H1 (cell line): Measurements from ENCODE around the gene DDX59. TPM values are rescaled to one million over a fixed set of nuclear protein-coding genes. Genes with fewer than 3 reads are reported as not detected.

ENCODE experiments used
- CTCF ChIA-PET: fragments of 300-600 bp; sonication (Branson Sonifier 250); formaldehyde crosslinking; loops from one replicate; lab custom pipeline; 2021; ENCODE audit not compliant: partially characterized antibody; lab: Charles Lee
- POLR2A ChIA-PET: fragments of 300-600 bp; sonication (Branson Sonifier 250); formaldehyde crosslinking; loops from one replicate; lab custom pipeline; 2021; ENCODE audit warnings: inconsistent platforms; ENCODE audit not compliant: partially characterized antibody; lab: Charles Lee
- DNase-seq, 2 experiments: peaks; one replicate each; pipeline versions ENCODE4 v3.0.0 to v3.0.0-alpha.2; 2010 to 2022; ENCODE audit warnings: low spot score in 2 of 2, low read depth in 1 of 2, mixed read lengths in 1 of 2
- FAIRE-seq: peaks from 2 replicates; lab custom pipeline; 2011; peaks lifted over from hg19 to GRCh38; lab: Jason Lieb, UNC
- H2AFZ ChIP-seq: 2 replicates; pipeline ENCODE4 v1.8.1; 2012; ENCODE audit warnings: low read length, inconsistent platforms
- H2AK5ac ChIP-seq: 2 replicates; pipeline ENCODE4 v1.6.1; 2013; ENCODE audit warnings: low read depth, low read length
- H2BK120ac ChIP-seq: replicated peaks from 2 replicates; pipeline ENCODE3; 2013; ENCODE audit warnings: low read depth, low read length, inconsistent platforms
- H2BK12ac ChIP-seq: 2 replicates; pipeline ENCODE4 v1.6.1; 2013; ENCODE audit warnings: low read depth, low read length
- H2BK15ac ChIP-seq: 2 replicates; pipeline ENCODE4 v1.6.1; 2013; ENCODE audit warnings: low read length
- H2BK20ac ChIP-seq: 2 replicates; pipeline ENCODE4 v1.6.1; 2013; ENCODE audit warnings: low read length
- H2BK5ac ChIP-seq: 2 replicates; pipeline ENCODE4 v1.6.1; 2013; ENCODE audit warnings: low read depth, low read length
- H3K14ac ChIP-seq: 2 replicates; pipeline ENCODE4 v1.6.1; 2013; ENCODE audit warnings: inconsistent platforms; ENCODE audit not compliant: insufficient read length
- H3K18ac ChIP-seq: 2 replicates; pipeline ENCODE4 v1.6.1; 2013; ENCODE audit warnings: low read length; ENCODE audit errors: extremely low read depth
- H3K23ac ChIP-seq: 2 replicates; pipeline ENCODE4 v1.6.1; 2013; ENCODE audit warnings: inconsistent platforms; ENCODE audit not compliant: insufficient read length
- H3K23me2 ChIP-seq: 2 replicates; pipeline ENCODE4 v1.6.1; 2013; ENCODE audit warnings: low read depth, low read length
- H3K27ac ChIP-seq: 2 replicates; pipeline ENCODE4 v1.6.1; 2011; ENCODE audit warnings: low read depth, low read length, inconsistent platforms
- H3K27me3 ChIP-seq, 4 experiments: replicated peaks in 1 of 4; 1 replicate in 1 of 4; 2 replicates in 3 of 4; pipeline versions ENCODE4 v1.6.1 to v1.8.1; 2011 to 2013; ENCODE audit warnings: low read length in 3 of 4, mild to moderate bottlenecking in 3 of 4, inconsistent platforms in 2 of 4, mixed read lengths in 2 of 4, moderate library complexity in 1 of 4; ENCODE audit not compliant: control insufficient read depth in 3 of 4, insufficient read depth in 3 of 4; ENCODE audit errors: extremely low read depth in 1 of 4
- H3K36me3 ChIP-seq, 4 experiments: 2 replicates each; pipeline versions ENCODE4 v1.6.1 to v1.8.1; 2011 to 2013; ENCODE audit warnings: mild to moderate bottlenecking in 4 of 4, low read length in 3 of 4, moderate library complexity in 2 of 4, control low read depth in 1 of 4, inconsistent platforms in 1 of 4; ENCODE audit not compliant: insufficient read depth in 4 of 4, control insufficient read depth in 2 of 4
- H3K4ac ChIP-seq: replicated peaks from 2 replicates; pipeline ENCODE3; 2013; ENCODE audit warnings: low read length, low read depth, mixed read lengths, inconsistent platforms; ENCODE audit not compliant: insufficient read length
- H3K4me1 ChIP-seq, 4 experiments: replicated peaks in 1 of 4; 1 replicate in 1 of 4; 2 replicates in 3 of 4; pipeline versions ENCODE4 v1.6.1 to v1.8.1; 2011 to 2013; ENCODE audit warnings: low read length in 3 of 4, inconsistent platforms in 2 of 4, mixed read lengths in 1 of 4; ENCODE audit not compliant: insufficient read depth in 4 of 4, control insufficient read depth in 3 of 4
- H3K4me2 ChIP-seq, 2 experiments: 2 replicates each; pipeline versions ENCODE4 v1.6.1 to v1.8.1; 2011 to 2013; ENCODE audit warnings: low read depth in 2 of 2, low read length in 2 of 2, control low read depth in 1 of 2, inconsistent platforms in 1 of 2, mild to moderate bottlenecking in 1 of 2; ENCODE audit not compliant: insufficient read depth in 1 of 2
- H3K4me3 ChIP-seq, 4 experiments: fragments of 200-600, 300-600 bp in 1 of 4; sonication (generic), shearing (Covaris generic), sonication (Bioruptor Twin) in 1 of 4; 2 replicates each; pipeline versions ENCODE4 v1.5.1 to v1.8.1; 2011 to 2016; ENCODE audit warnings: low read length in 4 of 4, low read depth in 3 of 4, control low read depth in 2 of 4, inconsistent platforms in 2 of 4, mild to moderate bottlenecking in 2 of 4, mixed read lengths in 1 of 4, moderate library complexity in 1 of 4; ENCODE audit not compliant: insufficient read depth in 2 of 4; ENCODE audit errors: extremely low read depth in 1 of 4
- H3K56ac ChIP-seq: replicated peaks from 2 replicates; pipeline ENCODE3; 2013; ENCODE audit warnings: low read depth, mild to moderate bottlenecking, mixed read lengths, low read length, inconsistent platforms; ENCODE audit not compliant: insufficient read length
- H3K79me1 ChIP-seq: 2 replicates; pipeline ENCODE4 v1.6.1; 2013; ENCODE audit warnings: low read depth, low read length, control low read depth
- H3K79me2 ChIP-seq, 2 experiments: 2 replicates each; pipeline versions ENCODE4 v1.6.1 to v1.8.1; 2012 to 2013; ENCODE audit warnings: low read length in 2 of 2, mild to moderate bottlenecking in 2 of 2, inconsistent platforms in 1 of 2; ENCODE audit not compliant: insufficient read depth in 2 of 2, control insufficient read depth in 1 of 2
- H3K9ac ChIP-seq, 4 experiments: replicated peaks in 1 of 4; 1 replicate in 1 of 4; 2 replicates in 3 of 4; pipeline versions ENCODE4 v1.6.1 to v1.8.1; 2011 to 2013; ENCODE audit warnings: low read depth in 3 of 4, low read length in 3 of 4, control low read depth in 2 of 4, mild to moderate bottlenecking in 2 of 4, moderate library complexity in 2 of 4, inconsistent platforms in 1 of 4; ENCODE audit errors: extremely low read depth in 1 of 4
- H3K9me3 ChIP-seq, 2 experiments: 2 replicates each; pipeline versions ENCODE4 v1.6.1 to v1.8.1; 2012 to 2013; ENCODE audit warnings: mild to moderate bottlenecking in 2 of 2, moderate library complexity in 2 of 2, control low read depth in 1 of 2, inconsistent platforms in 1 of 2, low read depth in 1 of 2, low read length in 1 of 2, mixed read lengths in 1 of 2; ENCODE audit not compliant: insufficient read depth in 2 of 2
- H4K20me1 ChIP-seq, 2 experiments: replicated peaks in 1 of 2; 2 replicates each; pipeline versions ENCODE3 to v1.8.1; 2011 to 2013; ENCODE audit warnings: inconsistent platforms in 2 of 2, low read length in 2 of 2, mild to moderate bottlenecking in 1 of 2; ENCODE audit not compliant: insufficient read depth in 2 of 2, control insufficient read depth in 1 of 2
- H4K5ac ChIP-seq: 2 replicates; pipeline ENCODE4 v1.6.1; 2013; ENCODE audit warnings: low read length, low read depth, mixed read lengths, inconsistent platforms; ENCODE audit not compliant: insufficient read length
- H4K8ac ChIP-seq: 2 replicates; pipeline ENCODE4 v1.8.0; 2013; ENCODE audit warnings: mild to moderate bottlenecking, moderate library complexity, low read length, inconsistent platforms; ENCODE audit not compliant: insufficient read depth; ENCODE audit errors: extremely low read depth
- H4K91ac ChIP-seq: replicated peaks from 2 replicates; pipeline ENCODE3; 2013; ENCODE audit warnings: low read length, mixed read lengths, inconsistent platforms; ENCODE audit not compliant: insufficient read length
- CHD2 ChIP-seq: IDR thresholded peaks from 2 replicates; pipeline ENCODE4 v1.6.1; 2012; ENCODE audit warnings: low read length, improper control_type of control experiment
- EGR1 ChIP-seq: IDR thresholded peaks from 2 replicates; pipeline ENCODE4 v1.6.1; 2011; ENCODE audit warnings: low read depth, low read length, borderline replicate concordance
- EP300 ChIP-seq, 2 experiments: IDR thresholded peaks; 1 replicate in 1 of 2; 2 replicates in 1 of 2; pipeline ENCODE4 v1.6.1; 2011 to 2012; ENCODE audit warnings: low read depth in 2 of 2, low read length in 2 of 2, mild to moderate bottlenecking in 2 of 2, borderline replicate concordance in 1 of 2, inconsistent platforms in 1 of 2, moderate library complexity in 1 of 2
- GABPA ChIP-seq: IDR thresholded peaks from 2 replicates; pipeline ENCODE4 v1.6.1; 2011; ENCODE audit warnings: mild to moderate bottlenecking, low read length, moderate library complexity, borderline replicate concordance; ENCODE audit not compliant: insufficient read depth
- KDM5A ChIP-seq: fragments of 200-600 bp; IDR thresholded peaks from 2 replicates; pipeline ENCODE4 v1.7.1; 2012; ENCODE audit warnings: mild to moderate bottlenecking, low read length, inconsistent platforms, mixed read lengths
- POLR2AphosphoS5 ChIP-seq: IDR thresholded peaks from 2 replicates; pipeline ENCODE4 v1.6.1; 2011; ENCODE audit warnings: low read depth, low read length
- SIN3A ChIP-seq, 2 experiments: IDR thresholded peaks in 1 of 2; conservative IDR thresholded peaks in 1 of 2; 2 replicates each; pipeline ENCODE4 v1.6.1; 2011 to 2012; ENCODE audit warnings: low read length in 2 of 2, improper control_type of control experiment in 1 of 2, low read depth in 1 of 2, mild to moderate bottlenecking in 1 of 2
- SP1 ChIP-seq: IDR thresholded peaks from 2 replicates; pipeline ENCODE4 v1.6.1; 2011; ENCODE audit warnings: low read depth, low read length
- TAF7 ChIP-seq: optimal IDR thresholded peaks from 2 replicates; pipeline ENCODE3; 2011; ENCODE audit warnings: low read depth, mild to moderate bottlenecking, inconsistent platforms, low read length, moderate library complexity, borderline replicate concordance
- YY1 ChIP-seq: IDR thresholded peaks from 2 replicates; pipeline ENCODE4 v1.6.1; 2011; ENCODE audit warnings: low read depth, mild to moderate bottlenecking, low read length
- WGBS, 2 experiments: shearing (Covaris generic) in 1 of 2; methylation state at CpG; one replicate each; pipeline versions ENCODE4 v1.1.6 to v1.1.7; 2013 to 2015; ENCODE audit warnings: low lambda C conversion rate in 2 of 2, mixed read lengths in 2 of 2, inconsistent platforms in 1 of 2, low coverage in 1 of 2, missing lambda C conversion rate in 1 of 2; ENCODE audit not compliant: insufficient replicate concordance in 2 of 2, insufficient coverage in 1 of 2, insufficient read length in 1 of 2; ENCODE audit errors: extremely low coverage in 1 of 2, missing lambda C conversion rate in 1 of 2; 5-methylcytosine and 5-hydroxymethylcytosine counted together
- polyA plus RNA-seq, 7 experiments: library from polyadenylated mRNA; depleted of rRNA in 3 of 7; stranded (reverse) in 5 of 7; unstranded in 2 of 7; fragments of >200 nt in 5 of 7; fragments of 200-250 nt in 2 of 7; gene quantifications; 1 replicate in 5 of 7; 2 replicates in 1 of 7; 4 replicates in 1 of 7; pipeline versions ENCODE4 v1.2.1 to v1.2.3, GENCODE V29; 2011 to 2013; ENCODE audit warnings: missing spikeins in 2 of 7, mixed read lengths in 2 of 7
- total RNA-seq: library from RNA; stranded (reverse); fragmentation: NEBNext Ultra II Directional; extraction: Animal tissue kit (Norgen Biotek cat#: 25700); gene quantifications from 2 replicates; pipeline ENCODE4 v1.2.1, GENCODE V29; 2021

DDX59 gene
- total and polyA plus RNA-seq, 2 of the 8 experiments (the other 6 are each of a cell fraction or from before 2014, with no cell fraction given), result 8.3 to 19.4 TPM

- no peak within 1 kb of the TSS for H2BK20ac ChIP-seq
- no peak within 1 kb of the TSS for H2AK5ac ChIP-seq
- H3K23me2 ChIP-seq, result no peaks in the 10 kb centered on the region; the same call in 1 of the 2 replicates
- H3K79me1 ChIP-seq, result no peaks in the 10 kb centered on the region; the same call in 1 of the 2 replicates
- H2AFZ ChIP-seq, result peak within 1 kb of the TSS; percentile 88; the same call in 1 of the 2 replicates
- no peak for FAIRE-seq
- no peak within 1 kb of the TSS; the same call in 1 of the 2 replicates for H3K18ac ChIP-seq
- H3K4me1 ChIP-seq, result 0 out of 7 replicates have a peak, but pooled peaks cover 0 to 2% (median 0%) of the 10 kb centered on the region in 4 experiments
- peak within 1 kb of the TSS; percentile 84 to 94 (median 90) for H3K4me3 ChIP-seq
- H2BK5ac ChIP-seq, result peak within 1 kb of the TSS; percentile 90
- no peak within 1 kb of the TSS for H2BK12ac ChIP-seq
- no peak within 1 kb of the TSS for H3K23ac ChIP-seq
- peak within 1 kb of the TSS; percentile 84 to 88 (median 85) for H3K9ac ChIP-seq
- H3K4me2 ChIP-seq, result peak within 1 kb of the TSS; percentile 16 to 68
- H4K5ac ChIP-seq, result peak within 1 kb of the TSS; percentile 81
- H3K79me2 ChIP-seq, result peaks cover 0 to 8% of the 10 kb centered on the region in 2 experiments; a peak in 2 of 4 replicates
- H2BK120ac ChIP-seq, result no peak within 1 kb of the TSS
- peak within 1 kb of the TSS; percentile 95 for H4K8ac ChIP-seq
- CTCF ChIA-PET, result interaction anchor here (0.9 to 1.8 kb wide), 4 partner anchors 13 to 352 kb away, joined by 3 to 7 read pairs (median 4); no protein-coding TSS in a partner anchor
- peaks cover 3 to 14% (median 10%) of the 10 kb centered on the region in 4 experiments; a peak in 7 of 8 replicates for H3K36me3 ChIP-seq
- no peaks in the 10 kb centered on the region for H3K27me3 ChIP-seq
- H3K14ac ChIP-seq, result no peak within 1 kb of the TSS
- no peak within 1 kb of the TSS for H3K4ac ChIP-seq
- peak; percentile 63 to 92 for DNase-seq
- peak within 1 kb of the TSS; percentile 65 for H3K56ac ChIP-seq
- peak within 1 kb of the TSS; percentile 95; the same call in 1 of the 2 replicates for H2BK15ac ChIP-seq
- 2% methylated on average over 44 of the region's 59 CpGs; no CpG with 5 or more reads in 1 of the 2 experiments for WGBS, 2 experiments
- H4K91ac ChIP-seq, result peak within 1 kb of the TSS; percentile 88
- POLR2A ChIA-PET, result interaction anchor here (0.9 to 2.7 kb wide), 10 partner anchors 9 to 272 kb away, joined by 3 to 17 read pairs (median 3); no protein-coding TSS in a partner anchor
- H3K9me3 ChIP-seq, result no peaks in the 10 kb centered on the region
- H4K20me1 ChIP-seq, result no peaks in the 10 kb centered on the region
- peak within 1 kb of the TSS; percentile 86 for H3K27ac ChIP-seq
- TF ChIP-seq GABPA, result peak; percentile 81; the same call in 1 of the 2 replicates
- peak; percentile 29 to 88; a peak in 3 of 4 replicates for TF ChIP-seq SIN3A (conservative IDR thresholded peaks at IDR 0.05 in 1 of 2, IDR thresholded peaks at IDR 0.05 in 1 of 2; ENCODE audit: low read depth in 1 of 2, low read length in 2 of 2)
- TF ChIP-seq EGR1, result peak; percentile 76
- peak; percentile 51 for TF ChIP-seq TAF7
- TF ChIP-seq YY1, result no peak
- peak; percentile 91 for TF ChIP-seq SP1
- TF ChIP-seq KDM5A, result no peak; the same call in 1 of the 2 replicates
- TF ChIP-seq POLR2AphosphoS5, result peak; percentile 73
- peak in 1 of 2 experiments; percentile 66; a peak in 1 of 3 replicates for TF ChIP-seq EP300 (IDR thresholded peaks at IDR 0.05; ENCODE audit: borderline replicate concordance in 1 of 2, low read depth in 2 of 2, low read length in 2 of 2)
- TF ChIP-seq CHD2, result 0 out of 2 replicates have a peak, but pooled peaks have one; percentile 17
Measured at GRCh38 chr1:200620273-200621131, 49.2 kb downstream of the DDX59 start, which contains the start of gene KIF14. Gene KIF14, minus strand, starts transcription at chr1:200620751. Its CDS starts 2,028 bp downstream, at chr1:200618723.
